ENCODE results near the gene NEK2. TPM values are rescaled to one million over a fixed set of nuclear protein-coding genes. Genes with fewer than 3 reads are reported as not detected.
A peak's percentile ranks its signal among the peaks of the same experiment; 100 is the strongest.

Gene NEK2
- total and polyA plus RNA-seq, 2 of the 13 experiments (the other 11 are each of a cell fraction or from before 2014, with no cell fraction given) = 10.9 to 40.8 TPM

DNA sequence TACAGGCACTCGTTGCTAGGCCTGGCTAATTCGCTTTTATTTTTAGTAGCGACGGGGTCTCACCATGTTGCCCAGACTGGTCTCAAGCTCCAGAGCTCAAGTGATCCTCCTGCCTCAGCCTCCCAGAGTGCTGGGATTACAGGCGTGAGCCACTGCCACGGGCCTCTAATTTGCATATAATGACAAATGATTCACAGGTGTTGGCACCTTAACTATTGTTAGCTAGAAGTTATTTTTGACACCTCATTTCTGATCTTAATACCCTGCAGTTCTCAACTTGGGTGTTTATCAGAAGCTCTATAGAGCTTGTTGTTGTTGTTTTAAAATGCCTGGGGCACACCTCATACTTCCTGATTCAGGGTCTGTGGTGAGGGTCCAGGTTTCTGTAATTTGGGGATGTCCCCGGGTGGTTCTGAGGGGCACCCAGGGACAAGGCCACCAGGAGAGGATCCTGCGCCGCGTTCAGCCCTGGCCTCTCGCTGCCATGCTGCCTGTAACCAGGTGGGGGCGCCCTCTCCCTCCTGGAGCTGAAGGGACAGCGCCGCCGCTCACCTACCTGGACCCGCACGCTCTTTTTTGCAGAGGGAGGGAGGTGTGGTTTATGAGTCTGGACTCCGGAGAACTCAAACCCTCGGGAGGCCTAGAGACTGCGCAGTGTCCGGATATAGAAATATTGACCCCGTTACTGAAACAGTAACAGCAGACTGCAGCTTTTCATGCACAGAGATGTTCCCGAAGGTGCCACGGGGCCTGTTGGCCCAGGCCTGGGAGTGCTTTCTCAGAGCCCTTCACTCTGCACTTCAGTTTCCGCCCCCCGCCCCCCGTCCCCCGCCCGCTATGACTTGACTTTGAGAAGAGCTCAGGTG is 23.0 kb upstream of the NEK2 start:
- CTCF ChIA-PET (ENCODE audit: low intra/inter-chr PET ratio, low total read pairs) = interaction anchor here (0.7 to 2.3 kb wide), 5 partner anchors 18 to 336 kb away, joined by 3 to 7 read pairs (median 5); partner anchors contain the start of genes INTS7 and LPGAT1
- TF ChIP-seq ZSCAN29 (CRISPR knock-in tag; conservative IDR thresholded peaks at IDR 0.05) (0 out of 2 replicates have a peak, but pooled peaks have one; percentile 19), BRCA1 (CRISPR knock-in tag; IDR thresholded peaks at IDR 0.05) (0 out of 2 replicates have a peak, but pooled peaks have one; percentile 28), ZFP36L1 (CRISPR knock-in tag; IDR thresholded peaks at IDR 0.05) (no peak), SOX5 (CRISPR knock-in tag; IDR thresholded peaks at IDR 0.05; ENCODE audit: borderline replicate concordance) (no peak), ZBTB3 (CRISPR knock-in tag; IDR thresholded peaks at IDR 0.05; ENCODE audit: borderline replicate concordance, low read depth) (no peak), HDAC2 (CRISPR knock-in tag; IDR thresholded peaks at IDR 0.05) (peak; percentile 69; the same call in 1 of the 2 replicates), ZNF292 (CRISPR knock-in tag; IDR thresholded peaks at IDR 0.05; ENCODE audit: borderline replicate concordance, low read depth) (peak; percentile 33; the same call in 1 of the 2 replicates), ARHGAP35 (CRISPR knock-in tag; IDR thresholded peaks at IDR 0.05; ENCODE audit: borderline replicate concordance) (no peak), SIN3A (IDR thresholded peaks at IDR 0.05; ENCODE audit: borderline replicate concordance, low read depth, low read length) (0 out of 2 replicates have a peak, but pooled peaks have one; percentile 17), ZNF441 (CRISPR knock-in tag; IDR thresholded peaks at IDR 0.05; ENCODE audit: borderline replicate concordance) (no peak), JUNB (CRISPR knock-in tag; IDR thresholded peaks at IDR 0.05; ENCODE audit: borderline replicate concordance) (no peak), NFIC (IDR thresholded peaks at IDR 0.05; ENCODE audit: low read length) (no peak), ZNF619 (CRISPR knock-in tag; IDR thresholded peaks at IDR 0.05) (peak; percentile 55; the same call in 1 of the 2 replicates)
- TF ChIP-seq, protein P1, sequence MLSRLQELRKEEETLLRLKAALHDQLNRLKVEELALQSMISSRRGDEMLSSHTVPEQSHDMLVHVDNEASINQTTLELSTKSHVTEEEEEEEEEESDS (CRISPR knock-in tag; IDR thresholded peaks at IDR 0.05; ENCODE audit: borderline replicate concordance) = no peak
- TF ChIP-seq, protein P2, sequence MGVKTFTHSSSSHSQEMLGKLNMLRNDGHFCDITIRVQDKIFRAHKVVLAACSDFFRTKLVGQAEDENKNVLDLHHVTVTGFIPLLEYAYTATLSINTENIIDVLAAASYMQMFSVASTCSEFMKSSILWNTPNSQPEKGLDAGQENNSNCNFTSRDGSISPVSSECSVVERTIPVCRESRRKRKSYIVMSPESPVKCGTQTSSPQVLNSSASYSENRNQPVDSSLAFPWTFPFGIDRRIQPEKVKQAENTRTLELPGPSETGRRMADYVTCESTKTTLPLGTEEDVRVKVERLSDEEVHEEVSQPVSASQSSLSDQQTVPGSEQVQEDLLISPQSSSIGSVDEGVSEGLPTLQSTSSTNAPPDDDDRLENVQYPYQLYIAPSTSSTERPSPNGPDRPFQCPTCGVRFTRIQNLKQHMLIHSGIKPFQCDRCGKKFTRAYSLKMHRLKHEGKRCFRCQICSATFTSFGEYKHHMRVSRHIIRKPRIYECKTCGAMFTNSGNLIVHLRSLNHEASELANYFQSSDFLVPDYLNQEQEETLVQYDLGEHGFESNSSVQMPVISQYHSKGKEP (CRISPR knock-in tag; IDR thresholded peaks at IDR 0.05) = no peak
- TF ChIP-seq, protein P3, sequence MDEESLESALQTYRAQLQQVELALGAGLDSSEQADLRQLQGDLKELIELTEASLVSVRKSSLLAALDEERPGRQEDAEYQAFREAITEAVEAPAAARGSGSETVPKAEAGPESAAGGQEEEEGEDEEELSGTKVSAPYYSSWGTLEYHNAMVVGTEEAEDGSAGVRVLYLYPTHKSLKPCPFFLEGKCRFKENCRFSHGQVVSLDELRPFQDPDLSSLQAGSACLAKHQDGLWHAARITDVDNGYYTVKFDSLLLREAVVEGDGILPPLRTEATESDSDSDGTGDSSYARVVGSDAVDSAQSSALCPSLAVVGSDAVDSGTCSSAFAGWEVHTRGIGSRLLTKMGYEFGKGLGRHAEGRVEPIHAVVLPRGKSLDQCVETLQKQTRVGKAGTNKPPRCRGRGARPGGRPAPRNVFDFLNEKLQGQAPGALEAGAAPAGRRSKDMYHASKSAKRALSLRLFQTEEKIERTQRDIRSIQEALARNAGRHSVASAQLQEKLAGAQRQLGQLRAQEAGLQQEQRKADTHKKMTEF (CRISPR knock-in tag; IDR thresholded peaks at IDR 0.05) = peak; percentile 57; the same call in 1 of the 2 replicates
- TF ChIP-seq, protein P4, sequence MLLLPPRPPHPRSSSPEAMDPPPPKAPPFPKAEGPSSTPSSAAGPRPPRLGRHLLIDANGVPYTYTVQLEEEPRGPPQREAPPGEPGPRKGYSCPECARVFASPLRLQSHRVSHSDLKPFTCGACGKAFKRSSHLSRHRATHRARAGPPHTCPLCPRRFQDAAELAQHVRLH (CRISPR knock-in tag; IDR thresholded peaks at IDR 0.05; ENCODE audit: borderline replicate concordance, low read depth) = peak; percentile 93; the same call in 1 of the 2 replicates
- TF ChIP-seq, protein P5, sequence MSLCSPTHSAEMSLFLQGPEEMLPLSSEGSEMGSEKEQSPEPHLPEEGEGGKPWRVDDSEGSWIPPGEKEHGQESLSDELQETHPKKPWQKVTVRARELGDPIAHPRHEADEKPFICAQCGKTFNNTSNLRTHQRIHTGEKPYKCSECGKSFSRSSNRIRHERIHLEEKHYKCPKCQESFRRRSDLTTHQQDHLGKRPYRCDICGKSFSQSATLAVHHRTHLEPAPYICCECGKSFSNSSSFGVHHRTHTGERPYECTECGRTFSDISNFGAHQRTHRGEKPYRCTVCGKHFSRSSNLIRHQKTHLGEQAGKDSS (CRISPR knock-in tag; IDR thresholded peaks at IDR 0.05; ENCODE audit: borderline replicate concordance, low read depth) = peak; percentile 93; the same call in 1 of the 2 replicates

More for the DNA sequence above, 23.0 kb upstream of the NEK2 start:
- ATAC-seq (peak; percentile 92), FAIRE-seq (peak; percentile 74), DNase-seq (ENCODE audit: low spot score) (peak; percentile 74)
- no TSS peak for BruUV-seq (replicated peaks)
- Histone ChIP-seq H3K79me2 (ENCODE audit: insufficient read depth, low read length) (no peaks in the 10 kb centered on the region), H3K4me3 (replicated peaks in 1 of 3; ENCODE audit: insufficient read depth in 1 of 3, low read depth in 2 of 3, low read length in 3 of 3) (peak overlapping the region; percentile 57 to 70 (median 58)), H3K27me3 (ENCODE audit: control insufficient read depth in 1 of 2, insufficient read depth in 2 of 2, low read length in 2 of 2) (peaks cover 3 to 14% of the 10 kb centered on the region in 2 experiments; a peak in 3 of 5 replicates), H3K9ac (ENCODE audit: insufficient read depth, low read depth, low read length) (no peak overlapping the region), H3K9me3 (ENCODE audit: low read length) (no peaks in the 10 kb centered on the region), H3K4me2 (ENCODE audit: low read depth, low read length) (peak overlapping the region; percentile 95), H2AFZ (ENCODE audit: low read length) (peak overlapping the region; percentile 66), H4K20me1 (ENCODE audit: insufficient read depth, low read length) (no peaks in the 10 kb centered on the region), H3K4me1 (ENCODE audit: insufficient read depth, low read length) (peaks cover 25% of the 10 kb centered on the region), H3K27ac (ENCODE audit: extremely low read length, insufficient read depth, low read length) (no peak overlapping the region), H3K36me3 (replicated peaks in 1 of 2; ENCODE audit: control insufficient read depth in 1 of 2, insufficient read depth in 2 of 2, low read length in 2 of 2) (no peaks in the 10 kb centered on the region)
- POLR2A ChIA-PET = interaction anchor here (0.6 to 3.6 kb wide), 5 partner anchors 24 to 536 kb away, joined by 4 to 22 read pairs (median 4); partner anchors contain the start of genes DTL and INTS7
- in situ Hi-C loops (cut with HindIII; ENCODE audit: extremely low pct_ligation_motif_present, low pct_unique_long_range_greater_than_20kb) = loop anchor here (5.0 kb wide), 2 partner anchors 134 to 339 kb away; partner anchors contain the start of genes DTL, INTS7 and LPGAT1
- WGBS (ENCODE audit: low lambda C conversion rate) = 3% methylated on average over 10 of the region's 29 CpGs
- intact Hi-C loops (cut with micrococcal nuclease; ENCODE audit: unreplicated experiment) = loop anchor here (1.0 to 5.0 kb wide), 5 partner anchors 39 to 336 kb away; partner anchors contain the start of genes DTL and INTS7

Measured in HepG2 (cell line).